ENCODE data around the gene IL1RAPL2.
"Not testable (repeated sequence)": the region's sequence is repeated elsewhere in the genome, so short reads cannot be mapped to it uniquely, and the experiment has no call there.

The IL1RAPL2 gene

DNA sequence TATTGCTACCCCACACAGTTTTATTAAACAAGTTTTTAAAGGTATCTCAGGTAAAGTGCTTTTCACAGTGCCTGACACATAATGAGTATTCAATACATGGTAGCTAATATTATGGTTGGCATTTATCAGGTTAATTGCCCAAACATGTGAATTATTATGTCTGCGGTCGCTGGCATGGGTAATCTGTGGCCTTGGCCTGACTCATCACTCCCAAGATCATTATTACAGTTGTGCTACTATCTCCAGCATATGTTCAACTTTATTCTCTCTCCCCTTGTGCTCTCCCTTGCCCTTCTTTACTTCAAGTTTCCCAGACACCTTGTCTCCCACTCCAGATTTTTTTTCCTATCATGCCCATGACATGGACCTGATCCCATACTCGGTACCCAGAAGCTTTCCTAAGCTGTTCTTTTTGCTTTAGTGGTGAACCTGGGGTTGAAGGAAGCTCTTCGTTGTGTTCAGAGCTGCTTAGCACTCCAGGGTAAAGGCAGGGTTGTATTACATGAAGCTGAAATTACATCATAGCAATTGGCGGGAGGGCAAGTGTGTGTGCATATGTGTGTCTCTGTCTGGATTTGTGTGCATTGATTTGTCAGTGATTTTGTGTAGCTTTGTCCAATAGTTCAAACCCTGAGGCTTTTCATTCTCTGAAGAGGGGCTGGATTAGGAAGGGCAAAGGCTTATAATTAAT is 1079.8 kb downstream of the IL1RAPL2 start:
- no peak for DNase-seq

DNA sequence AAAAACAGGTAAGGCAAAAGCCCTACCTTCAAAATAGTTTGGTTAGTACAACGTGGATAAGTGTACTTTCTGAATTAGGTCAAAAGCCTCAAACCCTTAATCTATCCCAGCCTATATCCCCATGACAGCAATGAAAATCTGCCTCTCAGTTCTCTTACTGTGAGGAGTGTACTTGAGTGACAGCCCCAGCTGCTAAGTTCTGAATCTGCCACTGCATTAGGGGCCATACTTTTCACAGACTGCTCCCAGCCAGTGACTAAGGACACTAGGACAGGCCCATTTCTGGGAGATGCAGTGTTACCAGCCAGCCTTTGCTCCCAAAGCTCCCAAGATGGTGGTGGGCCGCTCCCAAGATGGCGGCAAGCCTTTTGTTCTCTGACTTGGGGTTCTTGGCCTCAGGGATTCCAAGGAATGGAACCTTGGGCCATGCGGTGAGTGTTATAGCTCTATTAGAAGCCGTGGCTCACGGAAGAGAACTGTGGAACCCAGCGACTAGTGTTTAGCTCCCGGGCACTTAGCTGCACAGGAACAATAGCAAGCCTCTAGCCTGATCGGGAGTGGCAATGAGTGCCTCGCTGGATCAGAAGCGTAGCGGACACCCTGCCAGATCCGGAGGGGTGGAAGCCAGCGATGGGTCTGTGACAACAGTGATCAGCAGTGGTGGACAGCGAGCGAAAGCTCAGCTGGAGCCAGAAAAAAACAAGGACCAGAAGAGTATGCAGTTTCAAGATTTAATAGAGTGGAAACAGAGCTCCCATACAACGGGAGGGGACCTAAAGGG is 1080.8 kb downstream of the IL1RAPL2 start:
- no peak for DNase-seq

DNA sequence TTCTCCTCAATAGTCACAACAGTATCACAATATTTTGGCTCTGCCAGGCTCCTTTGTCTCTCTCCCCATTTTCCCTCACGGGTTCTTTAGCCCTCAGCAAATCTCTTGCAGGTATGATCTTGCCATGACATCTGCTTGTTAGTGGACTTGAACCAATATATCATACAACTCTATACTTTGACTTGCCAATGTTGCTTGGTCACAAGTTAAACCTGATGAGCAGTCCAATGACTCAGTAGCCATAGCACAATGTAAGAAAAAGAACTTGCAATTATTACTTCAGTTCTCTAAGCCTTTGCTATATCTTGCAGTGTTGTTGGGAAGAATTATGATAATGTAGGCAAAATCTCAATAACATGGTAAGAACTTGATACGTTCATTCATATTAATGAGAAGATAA is 1081.8 kb downstream of the IL1RAPL2 start:
- DNase-seq, result no peak

- DNase-seq, result no peak
Measured at GRCh38 chrX:105648732-105649131, 1082.7 kb downstream of the IL1RAPL2 start.

GRCh38 chrX:105650577-105650976 is 1084.6 kb downstream of the IL1RAPL2 start:
- no peak for DNase-seq

DNA sequence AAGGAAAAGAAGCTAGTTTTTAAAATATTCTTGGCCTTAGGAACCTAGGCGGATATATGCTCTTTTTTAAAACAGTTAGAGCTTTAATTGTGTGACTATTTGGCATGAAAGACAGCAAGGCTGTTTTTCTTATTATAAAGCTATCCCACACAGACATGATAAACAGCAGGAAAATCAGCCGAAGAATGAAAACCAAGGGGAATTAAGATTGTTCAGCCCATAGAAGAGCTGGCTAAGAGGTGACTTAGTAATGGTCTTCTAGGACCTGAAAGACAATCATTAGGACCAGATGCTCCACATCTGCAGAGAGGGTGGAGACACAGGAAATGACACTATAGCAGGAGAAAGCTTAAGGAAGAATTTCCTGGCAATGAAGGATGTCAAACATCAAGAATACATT is 1085.0 kb downstream of the IL1RAPL2 start:
- no peak for DNase-seq

- DNase-seq, result no peak
Measured at GRCh38 chrX:105653891-105654290, 1087.9 kb downstream of the IL1RAPL2 start.

- no peak for DNase-seq
Measured at GRCh38 chrX:105658136-105658535, 1092.1 kb downstream of the IL1RAPL2 start.

- DNase-seq, result no peak
Measured at GRCh38 chrX:105662248-105662647, 1096.2 kb downstream of the IL1RAPL2 start.

DNA sequence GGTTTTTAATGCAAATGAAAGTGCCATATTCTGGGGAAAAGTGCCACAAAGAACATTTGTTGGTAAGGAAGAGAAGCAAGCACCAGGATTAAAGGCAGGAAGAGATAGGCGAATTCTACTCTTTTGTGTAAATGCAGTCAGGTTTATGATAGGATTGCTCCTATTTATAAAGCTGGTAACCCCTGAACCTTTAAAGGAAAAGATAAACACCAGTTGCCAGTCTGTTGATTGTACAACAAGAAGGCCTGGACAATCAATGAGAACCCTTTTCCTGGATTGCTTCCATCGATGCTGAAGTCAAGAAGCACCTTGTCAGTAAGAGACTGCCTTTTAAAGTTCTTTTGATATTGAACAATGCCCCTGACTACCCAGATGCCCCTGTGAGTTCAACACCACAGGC is 1098.2 kb downstream of the IL1RAPL2 start:
- DNase-seq, result no peak

DNA sequence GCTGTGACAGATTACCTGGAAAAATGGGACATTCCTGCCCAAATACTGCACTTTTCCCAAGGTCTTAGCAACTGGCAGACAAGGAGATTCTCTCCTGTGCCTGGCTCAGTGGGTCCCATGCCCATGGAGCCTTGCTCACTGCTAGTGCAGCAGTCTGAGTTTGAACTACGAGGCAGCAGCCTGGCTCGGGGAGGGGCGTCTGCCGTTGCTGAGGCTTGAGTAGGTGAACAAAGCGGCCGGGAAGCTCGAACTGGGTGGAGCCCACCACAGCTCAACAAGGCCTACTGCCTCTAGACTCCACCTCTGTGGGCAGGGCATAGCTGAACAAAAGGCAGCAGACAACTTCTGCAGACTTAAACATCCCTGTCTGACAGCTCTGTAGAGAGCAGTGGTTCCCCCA is 1118.3 kb downstream of the IL1RAPL2 start:
- DNase-seq, result not testable (repeated sequence)

DNA sequence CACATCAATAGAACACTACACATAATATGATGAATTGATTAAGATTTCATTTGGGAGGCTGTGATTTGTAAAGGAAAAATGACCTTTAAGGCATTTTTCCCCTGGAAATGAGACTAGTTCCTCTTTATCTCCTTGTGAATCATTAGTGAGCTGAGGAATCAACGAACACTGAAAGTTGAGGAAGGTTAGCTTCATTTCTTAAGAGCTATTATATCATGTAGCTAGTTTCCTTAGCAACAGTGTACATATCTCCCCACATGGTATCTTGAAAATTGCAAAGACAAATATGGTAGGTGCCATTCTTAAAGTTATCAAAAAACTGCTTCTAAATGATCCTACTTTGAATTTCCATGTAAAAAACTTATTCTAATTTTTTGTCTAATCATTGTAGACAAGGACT is 1128.8 kb downstream of the IL1RAPL2 start:
- no peak for DNase-seq

DNA sequence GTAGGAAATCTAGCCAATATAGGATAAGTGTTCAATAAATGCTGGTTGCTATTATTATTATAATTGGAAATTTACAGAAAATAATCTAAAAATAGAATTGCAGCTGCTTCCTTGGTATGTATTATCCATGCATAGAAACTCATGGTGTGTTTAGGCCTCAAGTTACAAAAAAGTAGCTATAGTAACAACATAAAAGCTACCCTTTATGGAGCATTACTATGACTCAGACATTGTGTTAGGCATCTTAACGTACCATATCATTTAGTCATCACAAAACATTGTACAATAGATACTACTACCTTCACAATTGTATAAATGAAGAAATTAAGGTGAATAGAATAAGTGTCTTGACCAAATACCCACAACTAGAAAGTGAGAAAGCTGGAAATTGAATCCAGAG is 1129.5 kb downstream of the IL1RAPL2 start:
- no peak for DNase-seq

GRCh38 chrX:105696870-105697269 is 1130.9 kb downstream of the IL1RAPL2 start:
- DNase-seq, result no peak

DNA sequence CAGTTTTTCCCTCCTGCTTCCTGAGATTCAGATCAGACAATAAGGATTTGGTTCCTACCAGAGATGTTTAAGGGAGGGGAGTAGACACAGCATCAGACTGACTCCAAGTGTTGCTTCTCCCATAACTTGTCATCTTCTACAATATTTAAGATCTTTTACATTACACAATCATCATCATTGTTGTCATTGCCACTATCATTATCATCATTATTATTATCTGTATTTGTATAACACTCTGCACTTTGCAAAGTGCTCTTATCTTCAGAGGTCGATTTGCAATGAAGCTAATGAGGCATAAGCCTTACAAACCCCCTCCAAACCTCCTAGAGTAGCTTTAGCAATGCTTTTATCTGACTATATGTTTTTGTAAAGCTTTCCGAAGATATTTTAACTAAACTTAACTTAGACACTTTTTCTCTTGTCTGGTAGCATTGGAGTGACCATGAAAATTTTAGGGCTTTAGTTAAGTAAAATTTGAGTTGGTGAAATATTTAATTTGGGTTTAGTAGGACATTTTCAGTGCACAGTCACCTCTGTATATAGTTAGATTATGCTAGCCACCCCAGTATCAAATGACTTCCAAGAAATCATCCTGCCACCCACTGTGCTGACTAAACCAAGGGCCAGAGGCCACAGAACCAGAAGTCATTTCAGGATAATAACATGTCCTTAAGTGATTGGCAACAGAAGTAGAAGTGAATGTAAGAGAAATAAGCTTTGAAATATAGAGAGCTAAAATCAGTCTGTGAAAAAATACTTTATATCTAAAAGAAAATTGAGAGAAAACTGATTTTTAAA is 1132.2 kb downstream of the IL1RAPL2 start:
- no peak for DNase-seq

DNA sequence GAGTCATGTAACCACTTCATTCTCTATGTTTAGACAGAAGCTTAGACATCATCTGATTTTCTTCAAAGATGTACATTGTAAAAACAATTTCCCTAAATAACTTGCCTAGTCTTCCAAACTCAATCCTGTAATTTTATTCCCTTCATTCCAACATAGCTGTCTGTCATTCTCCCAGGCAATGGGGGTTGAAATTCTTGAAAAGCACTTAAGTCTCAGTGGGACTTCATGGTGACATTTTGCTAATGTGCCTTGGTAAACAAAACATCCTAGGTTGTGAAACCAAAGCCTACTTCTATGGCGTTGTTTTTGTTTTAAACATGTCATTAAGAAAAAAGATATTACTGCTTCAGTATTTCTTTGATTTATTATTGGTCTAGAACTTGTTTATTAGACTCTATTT is 1134.3 kb downstream of the IL1RAPL2 start:
- no peak for DNase-seq

- no peak for DNase-seq
Measured at GRCh38 chrX:105701310-105702052, 1135.5 kb downstream of the IL1RAPL2 start.

DNA sequence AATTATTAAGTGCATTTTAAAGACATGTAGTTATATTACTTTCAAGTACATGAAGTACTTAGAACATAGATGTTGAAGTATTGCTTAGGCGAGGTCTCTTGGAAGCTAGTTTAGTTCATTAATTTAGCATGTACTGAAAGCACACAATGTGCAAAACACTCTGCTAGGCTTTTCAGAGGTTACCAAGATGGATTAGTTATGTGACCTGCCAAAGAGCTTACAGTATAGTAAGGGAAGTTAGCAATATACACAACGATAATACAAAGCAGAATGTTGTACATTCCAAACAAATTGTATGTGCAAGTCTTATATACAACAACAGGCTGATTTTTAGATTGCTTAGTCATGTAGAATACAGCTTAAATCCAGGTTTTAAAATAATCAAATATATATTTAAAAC is 1137.9 kb downstream of the IL1RAPL2 start:
- no peak for DNase-seq

DNA sequence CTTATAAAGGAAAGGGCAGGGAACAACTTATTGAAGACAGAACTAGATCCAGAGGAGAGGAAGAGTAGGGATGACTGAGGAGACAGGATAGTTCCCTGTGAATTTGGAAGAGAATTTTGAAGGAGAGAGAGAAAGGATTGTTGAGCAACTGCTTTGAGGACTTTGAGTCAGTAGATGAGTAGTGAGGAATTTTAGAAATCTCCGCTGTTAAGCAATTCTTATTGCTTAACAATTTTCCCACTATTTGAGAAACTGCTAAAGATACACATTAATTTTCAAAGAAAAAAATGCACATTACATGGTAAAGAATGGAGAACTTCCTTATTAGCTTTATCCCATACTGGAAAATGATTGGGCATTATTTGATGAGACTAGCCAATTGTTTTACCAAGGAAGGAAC is 1140.0 kb downstream of the IL1RAPL2 start:
- no peak for DNase-seq

DNA sequence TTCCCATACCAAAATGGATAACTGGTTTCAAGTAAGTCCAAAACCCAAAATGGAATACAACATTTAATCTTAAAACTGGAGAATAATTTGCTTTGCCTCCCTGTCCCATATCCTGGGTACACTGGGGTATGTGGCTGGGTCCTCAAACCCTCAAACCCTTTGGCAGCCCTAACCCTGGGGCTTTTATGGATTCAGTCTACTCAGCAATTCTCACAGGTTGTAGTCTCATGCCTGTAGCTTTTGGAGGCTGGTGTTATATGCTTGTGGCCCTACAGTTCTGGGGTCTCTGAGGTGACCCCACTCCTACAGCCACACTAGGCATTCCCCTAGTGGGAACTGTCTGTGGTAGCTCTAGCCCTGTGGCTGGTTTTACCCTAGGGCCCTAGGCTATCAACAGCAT is 1145.8 kb downstream of the IL1RAPL2 start:
- no peak for DNase-seq

- DNase-seq, result no peak
Measured at GRCh38 chrX:105715746-105716145, 1149.7 kb downstream of the IL1RAPL2 start.

DNA sequence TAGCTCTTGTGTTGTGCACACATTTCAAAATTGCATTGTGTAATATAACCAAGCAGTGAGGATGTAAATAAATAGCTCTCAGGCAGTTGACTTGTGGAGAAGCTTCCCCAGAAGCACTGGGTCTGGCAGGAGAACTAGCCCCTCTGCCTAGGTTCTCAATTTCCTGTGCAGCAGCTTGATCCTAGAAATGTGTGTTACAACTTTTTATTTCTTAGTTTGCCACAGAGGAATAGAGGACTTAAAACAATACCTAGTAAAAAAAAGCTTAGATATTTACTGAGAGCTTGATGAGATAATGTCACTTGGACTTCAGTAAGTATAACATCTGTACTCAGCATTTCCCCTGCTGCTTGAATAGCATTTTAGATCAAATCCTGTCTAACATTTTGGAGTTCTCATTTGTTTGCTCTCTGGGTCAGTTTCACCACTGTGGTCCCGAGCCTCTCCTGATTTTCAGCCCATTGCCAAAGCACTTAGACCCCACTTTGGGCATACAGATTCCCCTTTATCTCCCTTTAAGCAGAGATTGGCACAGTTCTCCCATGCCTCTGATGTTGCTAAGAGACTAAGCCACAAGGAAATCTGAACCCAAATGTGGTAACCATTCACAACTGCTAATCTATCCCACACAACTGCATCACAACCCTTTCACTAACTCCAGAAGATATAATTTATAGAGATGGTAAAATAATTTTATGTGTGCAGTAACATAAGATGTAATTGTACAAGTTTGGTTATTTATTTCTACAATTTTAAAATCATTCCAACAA is 1158.2 kb downstream of the IL1RAPL2 start:
- no peak for DNase-seq

All from NCI-H2171 treated with DMSO at 0.1 percent for 48 hours (cell line).